Mesenchymal stem cell (in vitro differentiated cells and primary cell): ENCODE results near the gene GDE1.

ENCODE experiments used
- DNase-seq: peaks from one replicate; pipeline ENCODE4 v3.0.0-alpha.2; 2013
- H2AFZ ChIP-seq: one replicate; pipeline ENCODE4 v1.6.1; 2013; ENCODE audit warnings: low read depth, mild to moderate bottlenecking, control low read depth, inconsistent platforms, low read length, moderate library complexity
- H2AK5ac ChIP-seq: 2 replicates; pipeline ENCODE4 v1.6.1; 2013; ENCODE audit warnings: low read length, moderate library complexity, mild to moderate bottlenecking, inconsistent platforms; ENCODE audit not compliant: severe bottlenecking
- H2BK120ac ChIP-seq: one replicate; pipeline ENCODE4 v1.6.1; 2013; ENCODE audit warnings: low read depth, mild to moderate bottlenecking, inconsistent platforms, low read length, moderate library complexity
- H2BK12ac ChIP-seq, 2 experiments: one replicate each; pipeline ENCODE4 v1.6.1; 2013; ENCODE audit warnings: inconsistent platforms in 2 of 2, low read length in 2 of 2, mild to moderate bottlenecking in 2 of 2, moderate library complexity in 2 of 2, control low read depth in 1 of 2
- H2BK15ac ChIP-seq: one replicate; pipeline ENCODE4 v1.6.1; 2013; ENCODE audit warnings: mild to moderate bottlenecking, low read depth, inconsistent platforms; ENCODE audit not compliant: poor library complexity, severe bottlenecking
- H2BK5ac ChIP-seq: 2 replicates; pipeline ENCODE4 v1.6.1; 2013; ENCODE audit warnings: low read depth, mild to moderate bottlenecking, low read length, control low read depth, inconsistent platforms; ENCODE audit not compliant: poor library complexity, severe bottlenecking
- H3K14ac ChIP-seq, 2 experiments: one replicate each; pipeline ENCODE4 v1.6.1; 2013; ENCODE audit warnings: inconsistent platforms in 2 of 2, low read length in 2 of 2, control low read depth in 1 of 2, mild to moderate bottlenecking in 1 of 2, moderate library complexity in 1 of 2
- H3K18ac ChIP-seq, 2 experiments: one replicate each; pipeline ENCODE4 v1.6.1; 2013; ENCODE audit warnings: inconsistent platforms in 2 of 2, low read length in 2 of 2, control low read depth in 1 of 2, low read depth in 1 of 2, mild to moderate bottlenecking in 1 of 2
- H3K23ac ChIP-seq, 2 experiments: one replicate each; pipeline ENCODE4 v1.6.1; 2013; ENCODE audit warnings: inconsistent platforms in 2 of 2, low read length in 2 of 2, mild to moderate bottlenecking in 2 of 2, moderate library complexity in 2 of 2, control low read depth in 1 of 2
- H3K27ac ChIP-seq: 2 replicates; pipeline ENCODE4 v1.5.1; 2013; ENCODE audit warnings: mild to moderate bottlenecking, moderate library complexity, low read length, control low read depth, inconsistent platforms; ENCODE audit not compliant: poor library complexity, severe bottlenecking
- H3K27me3 ChIP-seq, 2 experiments: 2 replicates each; pipeline versions ENCODE4 v1.6.1 to v1.7.0; 2013; ENCODE audit warnings: low read length in 2 of 2, mild to moderate bottlenecking in 2 of 2, moderate library complexity in 2 of 2, control low read depth in 1 of 2, inconsistent platforms in 1 of 2; ENCODE audit not compliant: control insufficient read depth in 1 of 2, insufficient read depth in 1 of 2
- H3K36me3 ChIP-seq, 2 experiments: 2 replicates each; pipeline versions ENCODE4 v1.6.1 to v1.7.0; 2013; ENCODE audit warnings: low read length in 2 of 2, control low read depth in 1 of 2, inconsistent platforms in 1 of 2, low read depth in 1 of 2, mild to moderate bottlenecking in 1 of 2; ENCODE audit not compliant: insufficient read depth in 2 of 2, control insufficient read depth in 1 of 2
- H3K4ac ChIP-seq, 2 experiments: one replicate each; pipeline ENCODE4 v1.6.1; 2013; ENCODE audit warnings: inconsistent platforms in 2 of 2, low read length in 2 of 2, mild to moderate bottlenecking in 2 of 2, moderate library complexity in 2 of 2, control low read depth in 1 of 2, low read depth in 1 of 2
- H3K4me1 ChIP-seq: 2 replicates; pipeline ENCODE4 v1.6.1; 2013; ENCODE audit warnings: low read depth, low read length, control low read depth; ENCODE audit not compliant: control insufficient read depth, insufficient read depth
- H3K4me2 ChIP-seq: 2 replicates; pipeline ENCODE4 v1.6.1; 2013; ENCODE audit warnings: low read length, mild to moderate bottlenecking, inconsistent platforms; ENCODE audit not compliant: poor library complexity, severe bottlenecking
- H3K4me3 ChIP-seq, 2 experiments: 2 replicates each; pipeline versions ENCODE4 v1.5.1 to v1.7.0; 2013; ENCODE audit warnings: low read length in 2 of 2, mild to moderate bottlenecking in 2 of 2, control low read depth in 1 of 2, low read depth in 1 of 2; ENCODE audit not compliant: insufficient read depth in 1 of 2
- H3K79me1 ChIP-seq: replicated peaks from 2 replicates; pipeline ENCODE4 v1.6.1; 2013; ENCODE audit warnings: mild to moderate bottlenecking, control low read depth, low read length, inconsistent platforms; ENCODE audit not compliant: poor library complexity, severe bottlenecking
- H3K9ac ChIP-seq: 2 replicates; pipeline ENCODE4 v1.7.0; 2013; ENCODE audit warnings: mild to moderate bottlenecking, low read length, moderate library complexity
- H3K9me3 ChIP-seq: 2 replicates; pipeline ENCODE4 v1.7.0; 2013; ENCODE audit warnings: mild to moderate bottlenecking, low read length; ENCODE audit not compliant: control insufficient read depth
- H4K8ac ChIP-seq: one replicate; pipeline ENCODE4 v1.6.1; 2013; ENCODE audit warnings: inconsistent platforms, mild to moderate bottlenecking, low read length, moderate library complexity
- H4K91ac ChIP-seq: one replicate; pipeline ENCODE4 v1.6.1; 2013; ENCODE audit warnings: mild to moderate bottlenecking, low read length, inconsistent platforms
- whole genome bisulfite sequencing: methylation state at CpG from one replicate; pipeline ENCODE4 v1.1.7; 2013; ENCODE audit warnings: mixed read lengths; 5-methylcytosine and 5-hydroxymethylcytosine counted together

GDE1 gene

DNA sequence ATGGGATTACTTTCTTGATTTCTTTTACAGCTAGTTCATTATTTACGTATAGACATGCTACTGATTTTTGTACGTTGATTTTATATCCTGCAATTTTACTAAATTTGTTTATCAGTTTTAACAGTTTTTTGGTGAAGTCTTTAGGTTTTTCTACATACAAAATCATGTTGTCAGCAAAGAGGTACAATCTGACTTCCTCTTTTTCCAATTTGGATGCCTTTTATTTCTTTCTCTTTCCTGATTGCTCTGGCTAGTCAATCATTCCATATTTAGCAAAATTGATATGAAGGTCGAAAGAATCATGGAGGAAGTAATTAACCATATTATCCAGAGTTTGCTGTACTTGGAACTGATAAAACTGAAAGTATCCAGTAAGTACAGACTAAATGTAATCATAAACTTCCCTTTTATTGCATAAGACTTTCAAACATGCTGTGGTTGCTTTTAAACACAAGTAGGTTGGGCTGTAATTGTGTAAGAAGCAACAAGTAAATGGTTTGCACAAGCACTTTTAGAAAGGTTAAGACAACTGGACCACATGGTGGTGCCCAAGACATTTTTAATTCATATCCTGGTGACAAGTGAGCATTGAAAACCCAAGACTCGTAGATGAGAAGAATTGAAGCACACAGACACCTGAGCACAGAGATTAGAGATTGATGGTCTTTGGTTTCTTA, 8.4 kb downstream of the GDE1 start:
- Histone ChIP-seq H3K4me2 (no peak overlapping the region), H3K4ac (no peak overlapping the region), H2BK120ac (no peak overlapping the region), H3K4me1 (no peaks in the 10 kb centered on the region), H2BK12ac (no peak overlapping the region), H3K27ac (no peak overlapping the region), H3K23ac (no peak overlapping the region), H4K8ac (no peak overlapping the region), H3K79me1 (peaks cover 10% of the 10 kb centered on the region), H2BK5ac (no peak overlapping the region), H3K14ac (no peak overlapping the region), H3K27me3 (no peaks in the 10 kb centered on the region), H3K36me3 (peaks cover 12 to 65% of the 10 kb centered on the region in 2 experiments), H2AK5ac (no peak overlapping the region), H3K9ac (no peak overlapping the region), H3K4me3 (no peak overlapping the region), H3K18ac (no peak overlapping the region), H4K91ac (no peak overlapping the region), H2BK15ac (no peak overlapping the region), H2AFZ (no peak overlapping the region), H3K9me3 (no peaks in the 10 kb centered on the region)
- WGBS = 95% methylated on average over 1 of the region's 4 CpGs
- DNase-seq = peak; percentile 74

GRCh38 chr16:19512297-19512696, 9.6 kb downstream of the GDE1 start:
- H3K4me2 ChIP-seq = no peak overlapping the region
- DNase-seq = no peak
- H2BK5ac ChIP-seq = no peak overlapping the region
- H2AK5ac ChIP-seq = no peak overlapping the region
- no peak overlapping the region for H2AFZ ChIP-seq
- no peak overlapping the region for H3K14ac ChIP-seq
- H2BK15ac ChIP-seq = no peak overlapping the region
- no peak overlapping the region for H3K4ac ChIP-seq
- H2BK12ac ChIP-seq = no peak overlapping the region
- no peak overlapping the region for H3K4me3 ChIP-seq
- no peak overlapping the region for H3K23ac ChIP-seq
- no peak overlapping the region for H3K27ac ChIP-seq
- no peak overlapping the region for H4K91ac ChIP-seq
- H3K18ac ChIP-seq = no peak overlapping the region
- H4K8ac ChIP-seq = no peak overlapping the region
- no peaks in the 10 kb centered on the region for H3K4me1 ChIP-seq
- H3K79me1 ChIP-seq = peaks cover 16% of the 10 kb centered on the region
- H2BK120ac ChIP-seq = no peak overlapping the region
- H3K9me3 ChIP-seq = no peaks in the 10 kb centered on the region
- H3K9ac ChIP-seq = no peak overlapping the region
- H3K36me3 ChIP-seq = peaks cover 12 to 74% of the 10 kb centered on the region in 2 experiments
- no peaks in the 10 kb centered on the region for H3K27me3 ChIP-seq

GRCh38 chr16:19507867-19508266, 14.0 kb downstream of the GDE1 start:
- H3K27ac ChIP-seq = no peak overlapping the region
- no peak overlapping the region for H3K4ac ChIP-seq
- no peak overlapping the region for H2AFZ ChIP-seq
- H2BK5ac ChIP-seq = no peak overlapping the region
- no peak overlapping the region for H3K14ac ChIP-seq
- H2BK120ac ChIP-seq = no peak overlapping the region
- H3K4me1 ChIP-seq = no peaks in the 10 kb centered on the region
- H3K9ac ChIP-seq = no peak overlapping the region
- peaks cover 24 to 75% of the 10 kb centered on the region in 2 experiments for H3K36me3 ChIP-seq
- no peak for DNase-seq
- H2BK12ac ChIP-seq = no peak overlapping the region
- H3K4me2 ChIP-seq = no peak overlapping the region
- no peak overlapping the region for H4K8ac ChIP-seq
- no peak overlapping the region for H4K91ac ChIP-seq
- peaks cover 15% of the 10 kb centered on the region for H3K79me1 ChIP-seq
- no peaks in the 10 kb centered on the region for H3K9me3 ChIP-seq
- H3K23ac ChIP-seq = no peak overlapping the region
- no peak overlapping the region for H3K18ac ChIP-seq
- no peak overlapping the region for H3K4me3 ChIP-seq
- H3K27me3 ChIP-seq = no peaks in the 10 kb centered on the region
- H2BK15ac ChIP-seq = no peak overlapping the region
- 94% methylated on average over 2 of the region's 2 CpGs for WGBS
- no peak overlapping the region for H2AK5ac ChIP-seq

- Histone ChIP-seq H3K18ac (no peak overlapping the region), H4K8ac (no peak overlapping the region), H4K91ac (no peak overlapping the region), H3K27me3 (no peaks in the 10 kb centered on the region), H3K9me3 (no peaks in the 10 kb centered on the region), H3K4me1 (no peaks in the 10 kb centered on the region), H3K79me1 (peaks cover 15% of the 10 kb centered on the region), H2AK5ac (no peak overlapping the region), H3K4me3 (no peak overlapping the region), H3K9ac (no peak overlapping the region), H2BK15ac (no peak overlapping the region), H3K23ac (no peak overlapping the region), H3K14ac (no peak overlapping the region), H2BK5ac (no peak overlapping the region), H3K36me3 (peaks cover 29 to 81% of the 10 kb centered on the region in 2 experiments), H3K27ac (no peak overlapping the region), H3K4me2 (no peak overlapping the region), H2BK120ac (no peak overlapping the region), H3K4ac (no peak overlapping the region), H2AFZ (no peak overlapping the region), H2BK12ac (no peak overlapping the region)
- no peak for DNase-seq
- 100% methylated on average over 3 of the region's 4 CpGs for WGBS
Measured at GRCh38 chr16:19506965-19507364, 14.9 kb downstream of the GDE1 start.
